Kidney epithelial cell (primary cell): Measurements from ENCODE around the gene AMZ1. TPM values are rescaled to one million over a fixed set of nuclear protein-coding genes. Genes with fewer than 3 reads are reported as not detected.

Source experiments
- DNase-seq: peaks from one replicate; pipeline ENCODE4 v3.0.0-alpha.2; 2010; ENCODE audit warnings: low read depth
- H3K27me3 ChIP-seq: 2 replicates; pipeline ENCODE4 v1.6.0; 2011; ENCODE audit warnings: low read length; ENCODE audit not compliant: control insufficient read depth, insufficient read depth
- H3K36me3 ChIP-seq: 2 replicates; pipeline ENCODE4 v1.5.1; 2011; ENCODE audit warnings: low read length; ENCODE audit not compliant: control insufficient read depth, insufficient read depth
- H3K4me3 ChIP-seq: 2 replicates; pipeline ENCODE4 v1.5.1; 2011; ENCODE audit warnings: low read depth, mild to moderate bottlenecking, control low read depth, low read length
- total RNA-seq: library from RNA; depleted of rRNA; stranded (reverse); fragments of >200 nt; gene quantifications from 2 replicates; pipeline ENCODE4 v1.2.3, GENCODE V29; 2015
- TF ChIP-seq, protein P1 (sequence below): IDR thresholded peaks from 2 replicates; pipeline ENCODE4 v1.5.1; 2011; ENCODE audit warnings: mild to moderate bottlenecking, moderate library complexity, low read length, control low read depth, inconsistent platforms; ENCODE audit not compliant: insufficient read depth, poor library complexity, severe bottlenecking

The AMZ1 gene
- total RNA-seq, 1 donor from 2014 or later: 2.8 TPM

DNA sequence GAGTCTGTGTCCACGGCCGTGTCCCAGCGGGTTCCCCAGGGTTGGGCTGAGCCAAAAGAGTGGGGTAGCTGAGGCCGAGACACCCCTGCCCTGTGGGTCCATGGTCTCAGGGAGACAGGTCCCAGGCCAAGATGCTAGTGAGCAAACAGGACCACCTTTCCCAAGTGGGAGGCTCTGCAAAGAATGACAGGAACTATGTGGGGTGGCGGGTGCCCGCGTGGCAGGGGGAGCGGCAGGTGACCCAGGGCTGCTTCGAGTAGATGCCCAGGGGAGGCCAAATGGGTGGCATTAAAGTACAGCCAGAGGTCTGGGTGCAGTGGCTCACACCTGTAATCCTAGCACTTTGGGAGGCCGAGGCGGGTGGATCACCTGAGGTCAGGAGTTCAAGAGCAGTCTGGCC is 38.0 kb upstream of the AMZ1 start:
- peaks cover 7% of the 10 kb centered on the region for H3K36me3 ChIP-seq
- no peak overlapping the region for H3K4me3 ChIP-seq
- DNase-seq: no peak
- TF ChIP-seq, protein P1, sequence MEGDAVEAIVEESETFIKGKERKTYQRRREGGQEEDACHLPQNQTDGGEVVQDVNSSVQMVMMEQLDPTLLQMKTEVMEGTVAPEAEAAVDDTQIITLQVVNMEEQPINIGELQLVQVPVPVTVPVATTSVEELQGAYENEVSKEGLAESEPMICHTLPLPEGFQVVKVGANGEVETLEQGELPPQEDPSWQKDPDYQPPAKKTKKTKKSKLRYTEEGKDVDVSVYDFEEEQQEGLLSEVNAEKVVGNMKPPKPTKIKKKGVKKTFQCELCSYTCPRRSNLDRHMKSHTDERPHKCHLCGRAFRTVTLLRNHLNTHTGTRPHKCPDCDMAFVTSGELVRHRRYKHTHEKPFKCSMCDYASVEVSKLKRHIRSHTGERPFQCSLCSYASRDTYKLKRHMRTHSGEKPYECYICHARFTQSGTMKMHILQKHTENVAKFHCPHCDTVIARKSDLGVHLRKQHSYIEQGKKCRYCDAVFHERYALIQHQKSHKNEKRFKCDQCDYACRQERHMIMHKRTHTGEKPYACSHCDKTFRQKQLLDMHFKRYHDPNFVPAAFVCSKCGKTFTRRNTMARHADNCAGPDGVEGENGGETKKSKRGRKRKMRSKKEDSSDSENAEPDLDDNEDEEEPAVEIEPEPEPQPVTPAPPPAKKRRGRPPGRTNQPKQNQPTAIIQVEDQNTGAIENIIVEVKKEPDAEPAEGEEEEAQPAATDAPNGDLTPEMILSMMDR: no peak
- H3K27me3 ChIP-seq: no peaks in the 10 kb centered on the region

DNA sequence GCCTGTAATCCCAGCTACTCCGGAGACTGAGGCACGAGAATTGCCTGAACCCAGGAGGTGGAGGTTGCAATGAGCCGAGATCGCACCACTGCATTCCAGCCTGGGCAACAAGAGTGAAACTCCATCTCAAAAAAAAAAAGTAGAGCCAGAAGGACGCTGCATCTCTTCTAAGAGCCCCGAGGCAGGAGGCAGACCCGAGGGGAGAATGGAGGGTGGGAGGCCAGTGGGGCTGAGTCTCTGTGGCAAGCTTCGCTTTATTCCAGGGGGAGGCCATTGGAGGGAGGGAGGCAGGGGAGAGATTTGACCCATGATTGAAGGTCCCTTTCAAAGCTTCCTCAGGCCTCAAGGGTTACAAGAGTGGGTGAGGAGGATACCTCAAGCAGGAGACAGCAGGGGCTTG is 37.6 kb upstream of the AMZ1 start:
- H3K4me3 ChIP-seq: no peak overlapping the region
- H3K36me3 ChIP-seq: peaks cover 7% of the 10 kb centered on the region
- no peaks in the 10 kb centered on the region for H3K27me3 ChIP-seq
- TF ChIP-seq, protein P1: no peak
- no peak for DNase-seq

DNA sequence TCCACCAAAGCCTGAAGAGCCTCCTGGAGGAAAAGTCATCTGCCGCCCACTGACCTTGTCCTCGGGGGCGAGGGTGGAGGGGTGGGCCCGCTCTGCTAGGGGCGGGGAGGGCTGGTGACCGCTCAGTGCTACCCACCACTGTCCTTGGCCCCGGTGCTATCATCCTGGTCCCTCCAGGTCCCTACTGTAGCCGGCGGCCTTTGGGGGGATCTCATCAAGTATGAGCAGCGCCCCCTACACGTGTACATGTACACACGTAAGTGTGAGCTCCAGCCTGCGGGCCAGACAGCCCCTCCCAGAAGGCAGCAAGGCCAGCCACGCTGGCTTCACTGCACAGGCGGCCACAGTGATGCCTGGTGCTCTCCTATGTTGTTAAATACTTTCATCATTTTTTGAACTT is 36.7 kb upstream of the AMZ1 start:
- TF ChIP-seq, protein P1: no peak
- Histone ChIP-seq H3K4me3 (no peak overlapping the region), H3K36me3 (peaks cover 10% of the 10 kb centered on the region), H3K27me3 (no peaks in the 10 kb centered on the region)
- DNase-seq: no peak

DNA sequence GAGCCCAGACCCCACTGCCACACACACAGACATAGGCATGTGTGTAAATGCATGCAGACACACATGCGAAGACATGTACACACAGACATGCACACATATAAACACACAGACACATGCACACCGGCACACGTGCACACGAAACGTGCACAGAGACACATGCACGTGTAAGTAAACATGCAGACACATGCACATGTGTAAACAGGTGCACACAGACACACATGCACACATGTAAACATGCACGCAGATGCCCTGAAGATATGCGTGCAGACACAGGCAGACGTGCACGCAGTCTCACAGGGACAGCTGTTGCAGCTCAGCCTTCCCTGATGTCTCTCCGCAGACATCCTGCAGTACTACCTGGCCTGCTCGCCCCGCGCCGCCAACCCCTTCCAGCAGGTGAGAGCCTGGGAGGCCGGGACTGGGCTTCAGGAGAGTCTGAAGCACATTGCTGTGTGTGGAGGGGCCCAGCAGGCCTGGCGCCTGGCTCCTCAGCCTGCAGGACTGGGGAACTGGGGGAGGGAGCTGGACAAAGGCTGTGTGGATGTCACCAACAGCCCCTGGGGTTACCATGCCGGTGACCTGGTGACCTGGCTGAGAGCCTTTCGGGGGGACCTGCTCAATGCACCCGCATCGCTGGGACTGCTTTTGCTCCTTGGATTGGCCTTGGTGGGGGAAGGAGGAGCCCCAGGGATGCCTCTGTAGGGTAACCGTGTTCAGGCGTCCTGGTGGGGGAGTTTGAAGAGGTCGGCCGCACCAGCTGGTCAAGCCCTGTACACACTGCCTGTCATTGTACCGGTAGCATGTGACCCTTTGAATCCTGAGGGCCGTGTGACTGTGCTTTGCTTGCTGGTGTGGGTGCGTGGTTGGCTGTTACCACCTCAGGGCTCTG is 35.9 kb upstream of the AMZ1 start:
- TF ChIP-seq, protein P1: no peak
- DNase-seq: no peak
- peaks cover 11% of the 10 kb centered on the region for H3K36me3 ChIP-seq

DNA sequence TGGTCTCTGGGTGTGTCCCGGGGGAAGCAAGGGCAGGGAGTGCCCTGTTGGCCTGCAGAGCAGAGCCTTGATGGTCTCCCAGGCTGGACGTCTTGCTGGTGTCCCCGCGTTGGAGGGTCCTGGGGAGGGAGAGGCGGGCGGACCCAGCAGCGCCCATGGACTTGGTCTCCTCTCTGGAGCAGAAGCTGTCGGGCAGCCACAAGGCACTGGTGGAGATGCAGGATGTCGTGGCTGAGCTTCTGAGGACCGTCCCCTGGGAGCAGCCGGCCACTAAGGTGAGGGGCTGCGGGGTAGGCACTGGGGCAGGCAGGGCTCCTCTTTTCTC is 35.3 kb upstream of the AMZ1 start:
- H3K4me3 ChIP-seq: no peak overlapping the region
- no peak for DNase-seq
- H3K27me3 ChIP-seq: no peaks in the 10 kb centered on the region
- H3K36me3 ChIP-seq: peaks cover 11% of the 10 kb centered on the region
- TF ChIP-seq, protein P1: no peak

More for the DNA sequence above, 35.9 kb upstream of the AMZ1 start:
- Histone ChIP-seq H3K27me3 (no peaks in the 10 kb centered on the region), H3K4me3 (no peak overlapping the region)

DNA sequence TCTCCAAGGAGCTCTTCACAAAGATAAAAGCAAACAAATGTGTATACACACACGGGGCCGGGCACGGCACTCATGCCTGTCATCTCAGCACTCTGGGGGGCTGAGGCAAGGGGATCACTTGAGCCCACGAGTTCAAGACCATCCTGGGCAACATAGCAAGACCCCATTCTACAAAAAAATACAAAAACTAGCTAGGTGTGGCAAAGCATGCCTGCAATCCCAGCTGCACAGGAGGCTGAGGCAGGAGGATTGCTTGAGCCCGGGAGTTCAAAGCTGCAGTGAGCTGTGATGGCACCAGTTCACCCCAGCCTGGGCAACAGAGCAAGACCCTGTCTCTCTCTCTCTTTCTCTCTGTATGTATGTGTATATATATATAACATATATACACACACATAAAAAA is 33.9 kb upstream of the AMZ1 start:
- Histone ChIP-seq H3K36me3 (peaks cover 8% of the 10 kb centered on the region), H3K4me3 (no peak overlapping the region), H3K27me3 (no peaks in the 10 kb centered on the region)
- TF ChIP-seq, protein P1: no peak
- DNase-seq: no peak
